Activated CD4-positive, CD25-positive, alpha-beta regulatory T cell (primary cell): ENCODE data around the gene KDM2A.

Experiments
- DNase-seq, 4 experiments: peaks; one replicate each; lab custom pipeline; 2025; lab: John Stamatoyannopoulos, UW

The KDM2A gene

GRCh38 chr11:67272327-67273259, 153.5 kb downstream of the KDM2A start:
- no peak for DNase-seq

GRCh38 chr11:67273260-67273990, 154.4 kb downstream of the KDM2A start:
- DNase-seq: no peak

- no peak for DNase-seq
These were observed 155.9 kb downstream of the KDM2A start for GRCh38 chr11:67274768-67275605.

GRCh38 chr11:67275606-67276409, 156.7 kb downstream of the KDM2A start:
- DNase-seq: no peak

GRCh38 chr11:67276781-67277230, 157.7 kb downstream of the KDM2A start:
- DNase-seq: no peak

- peak; percentile 40 to 86 (median 67) for DNase-seq
These were observed 158.3 kb downstream of the KDM2A start for GRCh38 chr11:67277231-67277961.

GRCh38 chr11:67278135-67278938, 159.3 kb downstream of the KDM2A start:
- DNase-seq: no peak

GRCh38 chr11:67278939-67279588, 160.0 kb downstream of the KDM2A start:
- DNase-seq: no peak

GRCh38 chr11:67279589-67280340, 160.7 kb downstream of the KDM2A start:
- no peak for DNase-seq

GRCh38 chr11:67280341-67280787, 161.3 kb downstream of the KDM2A start:
- DNase-seq: no peak

- DNase-seq: no peak
These were observed 161.9 kb downstream of the KDM2A start for GRCh38 chr11:67280788-67281551.

GRCh38 chr11:67281552-67282150, 162.6 kb downstream of the KDM2A start:
- no peak for DNase-seq

- DNase-seq: no peak
These were observed 163.3 kb downstream of the KDM2A start for GRCh38 chr11:67282155-67282875.

- no peak for DNase-seq
These were observed 163.9 kb downstream of the KDM2A start for GRCh38 chr11:67282876-67283371.

GRCh38 chr11:67283481-67283963, 164.5 kb downstream of the KDM2A start:
- DNase-seq: no peak
